T-cell (primary cell): ENCODE measurements around the gene MAP2K7. TPM values are rescaled to one million over a fixed set of nuclear protein-coding genes. Genes with fewer than 3 reads are reported as not detected.
A peak's percentile ranks its signal among the peaks of the same experiment; 100 is the strongest.

Experiments used
- ATAC-seq, 4 experiments: fragments of 200-7000 bp in 3 of 4; fragments of 150-1000 bp in 1 of 4; cut with Tn5 transposase; replicated peaks in 1 of 4; 1 replicate in 3 of 4; 2 replicates in 1 of 4; pipeline ENCODE4 v1.10.0; 2021; ENCODE audit warnings: moderate library complexity in 3 of 4, mild to moderate bottlenecking in 2 of 4, moderate number of reproducible peaks in 1 of 4
- CTCF ChIA-PET, 2 donors: fragments of 300-600 bp; sonication (Branson Sonifier 250); formaldehyde crosslinking; loops; one replicate each; lab custom pipeline; 2022; ENCODE audit warnings: antibody characterized with exemption in 2 of 2; lab: Charles Lee
- POLR2A ChIA-PET, 2 donors: fragments of 300-600 bp; sonication (Branson Sonifier 250); formaldehyde crosslinking; loops; one replicate each; lab custom pipeline; 2022; ENCODE audit warnings: antibody characterized with exemption in 2 of 2; lab: Charles Lee
- DNase-seq, 35 experiments: peaks; one replicate each; pipeline versions ENCODE4 v3.0.0 to v3.0.0-alpha.2; 2013 to 2023
- H3K27ac ChIP-seq: one replicate; pipeline ENCODE4 v1.5.1; 2013; ENCODE audit warnings: low read length
- H3K27me3 ChIP-seq, 2 experiments: replicated peaks in 1 of 2; 1 replicate in 1 of 2; 2 replicates in 1 of 2; pipeline versions ENCODE4 v1.6.1 to v1.7.0; 2013; ENCODE audit warnings: low read length in 1 of 2, mixed read lengths in 1 of 2; ENCODE audit not compliant: control insufficient read depth in 2 of 2, insufficient read depth in 2 of 2; ENCODE audit errors: extremely low read depth in 1 of 2
- H3K36me3 ChIP-seq, 2 donors: 1 replicate in 1 of 2; 2 replicates in 1 of 2; pipeline versions ENCODE4 v1.6.1 to v1.7.0; 2013; ENCODE audit warnings: low read length in 1 of 2; ENCODE audit not compliant: control insufficient read depth in 2 of 2, insufficient read depth in 1 of 2; ENCODE audit errors: extremely low read depth in 1 of 2
- H3K4me1 ChIP-seq, 2 experiments: 1 replicate in 1 of 2; 2 replicates in 1 of 2; pipeline versions ENCODE4 v1.6.1 to v1.7.0; 2013; ENCODE audit warnings: low read length in 2 of 2, mixed read lengths in 1 of 2; ENCODE audit not compliant: insufficient read depth in 2 of 2, control insufficient read depth in 1 of 2; ENCODE audit errors: extremely low read depth in 1 of 2
- H3K4me3 ChIP-seq, 2 donors: 1 replicate in 1 of 2; 2 replicates in 1 of 2; pipeline versions ENCODE4 v1.5.1 to v1.7.0; 2013; ENCODE audit warnings: mild to moderate bottlenecking in 2 of 2, low read length in 1 of 2, moderate library complexity in 1 of 2; ENCODE audit not compliant: control insufficient read depth in 1 of 2; ENCODE audit errors: extremely low read depth in 1 of 2
- H3K9me3 ChIP-seq: 2 replicates; pipeline ENCODE4 v1.7.0; 2013
- H3K27ac Mint-ChIP-seq, 2 donors: one replicate each; pipeline ENCODE4 v1.8.0; 2020 to 2021; ENCODE audit warnings: mild to moderate bottlenecking in 2 of 2, mixed read lengths in 2 of 2
- H3K27me3 Mint-ChIP-seq, 2 donors: one replicate each; pipeline ENCODE4 v1.8.0; 2021 to 2022; ENCODE audit warnings: mixed read lengths in 2 of 2
- H3K36me3 Mint-ChIP-seq: one replicate; pipeline ENCODE4 v1.8.0; 2021; ENCODE audit warnings: mixed read lengths
- H3K4me1 Mint-ChIP-seq, 3 donors: one replicate each; pipeline ENCODE4 v1.8.0; 2020 to 2022; ENCODE audit warnings: mixed read lengths in 3 of 3, mild to moderate bottlenecking in 1 of 3
- H3K4me3 Mint-ChIP-seq, 3 donors: one replicate each; pipeline ENCODE4 v1.8.0; 2020 to 2022; ENCODE audit warnings: mild to moderate bottlenecking in 3 of 3, mixed read lengths in 3 of 3, moderate library complexity in 3 of 3
- H3K9me3 Mint-ChIP-seq, 3 donors: one replicate each; pipeline ENCODE4 v1.8.0; 2020 to 2022; ENCODE audit warnings: mixed read lengths in 3 of 3
- WGBS: methylation state at CpG from one replicate; pipeline ENCODE4 v1.1.5; 2013; ENCODE audit warnings: missing lambda C conversion rate; ENCODE audit not compliant: insufficient coverage; 5-methylcytosine and 5-hydroxymethylcytosine counted together
- total RNA-seq, 35 experiments: library from RNA in 6 of 35; stranded (reverse) in 6 of 35; fragments of 120-200 nt in 1 of 35; gene quantifications; one replicate each; pipeline versions ENCODE4 v1.2.1 to v1.2.4 and lab custom pipeline; 2013 to 2026

Gene MAP2K7
- total RNA-seq, 5 donors from 2014 or later (not counting 1 experiment from before 2014, with no cell fraction given) = 68.1 to 93.1 (median 73.5) TPM

DNA sequence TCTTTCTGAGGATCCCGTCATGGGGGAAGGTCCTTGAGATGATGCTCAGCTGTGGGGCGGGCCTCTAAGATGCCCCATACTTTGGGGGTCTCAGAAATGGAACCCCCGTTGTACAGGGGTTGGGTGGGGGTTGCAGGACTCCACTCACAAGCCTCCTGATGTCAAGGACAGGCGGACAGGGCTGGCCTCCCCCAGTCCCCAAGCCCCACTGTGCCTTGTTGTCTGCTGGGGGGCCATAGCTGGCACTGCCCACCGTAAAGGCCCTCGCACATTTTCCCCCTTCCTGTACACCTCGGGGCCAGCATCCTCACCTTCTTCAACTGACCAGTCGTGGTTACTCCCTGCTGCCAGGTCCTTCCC, 19.1 kb downstream of the MAP2K7 start:
- 93% methylated on average over 3 of the region's 8 CpGs for WGBS
- H3K9me3 ChIP-seq = no peaks in the 10 kb centered on the region
- Mint-ChIP-seq H3K36me3 (no peaks in the 10 kb centered on the region), H3K9me3 (no peaks in the 10 kb centered on the region), H3K27ac (no peak overlapping the region), H3K4me1 (peaks cover 29 to 45% (median 30%) of the 10 kb centered on the region in 3 donors), H3K27me3 (peaks cover 4 to 13% of the 10 kb centered on the region in 2 donors), H3K4me3 (peak overlapping the region in 2 of 3 donors; percentile 34 to 55)
- peaks cover 12 to 55% of the 10 kb centered on the region in 2 experiments for H3K4me1 ChIP-seq
- CTCF ChIA-PET = interaction anchor here in 1 of 2 donors (3.6 kb wide), 1 partner anchor 54 kb away, joined by 32 read pairs; no protein-coding TSS in a partner anchor
- POLR2A ChIA-PET = no interaction called here
- no peak for DNase-seq
- no peak overlapping the region for H3K27ac ChIP-seq
- ATAC-seq = no peak
- no peak overlapping the region for H3K4me3 ChIP-seq
- peaks cover 3 to 21% of the 10 kb centered on the region in 2 experiments for H3K27me3 ChIP-seq
- H3K36me3 ChIP-seq = peaks cover 6 to 13% of the 10 kb centered on the region in 2 donors

DNA sequence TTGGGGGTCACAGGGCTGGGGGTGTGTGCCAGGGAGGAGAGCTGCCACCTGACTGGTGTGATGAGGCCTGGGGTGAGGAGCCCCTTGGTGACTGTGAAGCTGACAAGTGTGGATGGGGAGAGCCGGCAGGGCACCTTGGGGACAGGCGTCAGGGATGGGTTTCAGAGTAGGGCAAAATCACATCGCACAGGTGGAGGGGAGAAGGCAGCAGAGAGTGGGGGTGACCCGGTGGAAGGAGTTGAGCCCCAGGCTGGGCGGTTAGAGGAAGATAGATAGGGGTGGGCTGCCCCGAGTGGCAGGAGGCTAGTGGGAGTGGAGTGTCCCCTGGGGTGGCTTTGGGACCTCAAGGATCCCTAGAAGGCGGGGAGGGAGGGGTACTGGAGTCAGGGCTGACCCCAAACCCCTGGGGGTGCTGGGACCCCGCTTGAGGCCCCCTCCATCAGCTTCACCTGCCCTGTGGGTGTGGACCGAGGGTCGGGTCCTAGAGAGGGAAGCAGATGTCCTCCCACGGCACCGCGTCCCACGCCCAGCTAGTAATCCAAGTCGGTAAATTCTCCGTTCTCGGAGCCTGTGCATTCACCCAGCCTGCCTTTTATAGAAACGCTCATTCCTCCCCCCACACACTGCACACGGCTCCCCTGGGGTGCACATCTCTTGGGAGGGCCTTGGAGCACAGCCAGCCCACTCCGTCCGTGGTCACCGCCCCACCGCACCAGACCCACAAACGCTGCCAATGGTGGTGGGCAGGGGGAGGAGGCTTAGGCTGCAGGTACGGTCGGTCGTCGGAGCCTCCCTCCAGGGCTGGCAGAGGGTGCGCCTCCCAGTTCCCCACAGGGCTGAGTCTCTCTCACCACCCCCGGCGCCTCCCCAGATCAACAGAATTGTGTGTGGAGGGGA, 19.9 kb downstream of the MAP2K7 start:
- Mint-ChIP-seq H3K4me1 (peaks cover 23 to 39% (median 25%) of the 10 kb centered on the region in 3 donors), H3K4me3 (peak overlapping the region in 1 of 3 donors; percentile 74), H3K9me3 (no peaks in the 10 kb centered on the region), H3K36me3 (no peaks in the 10 kb centered on the region), H3K27ac (no peak overlapping the region), H3K27me3 (peaks cover 4 to 6% of the 10 kb centered on the region in 2 donors)
- ATAC-seq (no peak), DNase-seq (no peak)
- WGBS = 93% methylated on average over 15 of the region's 31 CpGs
- ChIA-PET CTCF (interaction anchor here in 1 of 2 donors (0.6 to 0.7 kb wide), 3 partner anchors 16 to 727 kb away, joined by 3 to 8 read pairs (median 7); no protein-coding TSS in a partner anchor), POLR2A (no interaction called here)
- H3K4me3 ChIP-seq = no peak overlapping the region
- no peaks in the 10 kb centered on the region for H3K9me3 ChIP-seq
- no peak overlapping the region for H3K27ac ChIP-seq
- H3K36me3 ChIP-seq = peaks cover 6 to 13% of the 10 kb centered on the region in 2 donors
- H3K4me1 ChIP-seq = peaks cover 10 to 48% of the 10 kb centered on the region in 2 experiments
- H3K27me3 ChIP-seq = peaks cover 0 to 13% of the 10 kb centered on the region in 2 experiments

DNA sequence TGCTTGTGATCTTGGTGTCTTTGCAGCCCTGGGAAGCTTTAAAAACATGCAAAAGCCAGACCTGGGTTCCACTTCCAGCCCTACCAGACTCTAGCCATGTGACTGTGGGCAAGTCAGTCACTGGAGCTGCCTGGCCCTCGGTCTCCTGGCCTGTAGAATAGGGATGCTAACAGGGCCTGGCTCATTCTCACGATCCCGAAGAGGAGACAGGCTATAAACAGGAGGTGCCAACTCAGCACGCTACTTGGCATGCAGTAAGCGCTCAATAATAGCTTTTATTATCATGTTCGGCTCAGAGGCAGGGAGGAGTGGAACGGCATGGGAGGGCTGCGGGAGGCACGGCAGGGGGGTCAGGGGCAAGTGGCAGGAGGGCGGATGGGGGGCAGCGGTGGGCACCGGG, 20.6 kb downstream of the MAP2K7 start:
- Mint-ChIP-seq H3K36me3 (no peaks in the 10 kb centered on the region), H3K27me3 (peaks cover 4 to 6% of the 10 kb centered on the region in 2 donors), H3K9me3 (no peaks in the 10 kb centered on the region), H3K27ac (no peak overlapping the region), H3K4me3 (peak overlapping the region; percentile 34 to 74 (median 36)), H3K4me1 (peaks cover 23 to 43% (median 27%) of the 10 kb centered on the region in 3 donors)
- DNase-seq (no peak), ATAC-seq (no peak)
- POLR2A ChIA-PET = interaction anchor here in 1 of 2 donors (0.6 kb wide), 1 partner anchor 17 kb away, joined by 12 read pairs; no protein-coding TSS in a partner anchor
- Histone ChIP-seq H3K9me3 (no peaks in the 10 kb centered on the region), H3K27ac (no peak overlapping the region), H3K4me3 (no peak overlapping the region), H3K36me3 (peaks cover 6 to 13% of the 10 kb centered on the region in 2 donors), H3K4me1 (peaks cover 10 to 43% of the 10 kb centered on the region in 2 experiments), H3K27me3 (peaks cover 0 to 6% of the 10 kb centered on the region in 2 experiments)
- 89% methylated on average over 12 of the region's 12 CpGs for WGBS
- CTCF ChIA-PET = interaction anchor here in 1 of 2 donors (0.6 to 0.7 kb wide), 3 partner anchors 15 to 727 kb away, joined by 3 to 8 read pairs (median 7); no protein-coding TSS in a partner anchor

DNA sequence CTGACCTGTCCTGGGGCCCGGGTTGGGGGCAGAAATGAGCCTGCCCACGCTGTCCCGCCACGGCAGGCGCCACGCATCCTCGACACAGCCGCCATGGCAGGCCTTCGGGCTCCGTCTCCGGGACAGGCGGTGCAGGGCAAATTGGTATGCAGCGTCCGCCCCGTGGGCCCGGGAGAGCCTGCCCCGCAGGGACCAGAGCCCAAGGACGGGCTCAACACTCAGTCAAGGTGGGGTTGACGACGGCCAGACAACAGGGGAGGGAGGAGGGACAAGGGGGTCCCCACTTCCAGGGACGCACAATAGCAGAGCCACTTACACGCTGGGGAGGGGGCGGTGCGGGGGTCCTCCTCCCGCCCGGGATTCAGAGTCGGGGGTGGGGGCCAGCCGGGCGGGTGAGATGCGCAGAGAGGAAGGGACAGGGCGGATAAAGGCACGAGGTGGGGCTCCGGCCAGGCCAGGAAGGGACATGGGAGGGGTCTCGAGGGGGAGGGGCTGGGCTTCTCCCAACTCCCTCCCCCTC, 21.0 kb downstream of the MAP2K7 start:
- ChIA-PET POLR2A (interaction anchor here in 1 of 2 donors (0.6 kb wide), 1 partner anchor 16 kb away, joined by 12 read pairs; no protein-coding TSS in a partner anchor), CTCF (interaction anchor here in 1 of 2 donors (0.6 to 0.7 kb wide), 2 partner anchors 15 to 103 kb away, joined by 3 to 7 read pairs; no protein-coding TSS in a partner anchor)
- no peak overlapping the region for H3K27ac Mint-ChIP-seq
- H3K27me3 Mint-ChIP-seq = peaks cover 2 to 4% of the 10 kb centered on the region in 2 donors
- DNase-seq = no peak
- no peaks in the 10 kb centered on the region for H3K9me3 Mint-ChIP-seq
- no peaks in the 10 kb centered on the region for H3K9me3 ChIP-seq
- H3K4me3 Mint-ChIP-seq = peak overlapping the region in 1 of 3 donors; percentile 74
- WGBS = 81% methylated on average over 18 of the region's 34 CpGs
- H3K4me1 ChIP-seq = peaks cover 11 to 43% of the 10 kb centered on the region in 2 experiments
- ATAC-seq = no peak
- H3K4me1 Mint-ChIP-seq = peaks cover 20 to 41% (median 26%) of the 10 kb centered on the region in 3 donors
- H3K4me3 ChIP-seq = no peak overlapping the region
- H3K27ac ChIP-seq = no peak overlapping the region
- H3K27me3 ChIP-seq = peaks cover 0 to 2% of the 10 kb centered on the region in 2 experiments
- no peaks in the 10 kb centered on the region for H3K36me3 Mint-ChIP-seq
- H3K36me3 ChIP-seq = peaks cover 6 to 13% of the 10 kb centered on the region in 2 donors

DNA sequence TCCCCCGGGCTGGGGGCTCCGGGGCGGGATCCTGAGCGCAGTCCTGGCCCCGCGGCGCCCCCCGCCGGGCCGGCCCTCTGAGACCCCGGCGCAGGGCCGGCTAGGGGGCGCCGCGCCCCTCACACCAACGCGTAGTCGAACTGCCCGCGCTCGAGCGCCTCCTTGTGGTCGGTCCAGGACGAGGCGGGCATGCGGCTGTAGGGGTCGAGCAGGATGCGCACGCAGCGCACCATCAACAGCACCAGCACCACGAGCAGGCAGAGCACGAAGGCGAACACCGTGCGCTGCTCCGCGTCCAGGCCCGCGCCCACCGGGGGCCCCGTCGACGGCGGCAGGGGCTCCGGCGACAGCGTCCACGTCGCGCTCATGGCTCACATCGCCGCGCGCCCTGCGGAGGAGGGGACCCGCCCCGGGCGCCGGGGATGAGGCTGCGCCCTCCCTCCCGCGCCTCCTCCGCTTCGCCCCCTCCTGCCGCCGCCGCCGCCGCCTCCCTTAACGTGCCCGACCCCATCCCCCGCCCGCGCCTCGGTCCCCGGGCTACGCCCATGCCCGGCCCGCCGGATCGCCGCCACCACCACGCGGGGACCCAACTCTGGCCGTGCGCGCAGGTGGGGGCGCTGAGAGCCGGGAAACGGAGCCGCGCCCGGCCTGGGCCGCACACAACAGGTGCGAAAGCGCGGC, 21.6 kb downstream of the MAP2K7 start:
- Histone ChIP-seq H3K9me3 (no peaks in the 10 kb centered on the region), H3K36me3 (peaks cover 6 to 13% of the 10 kb centered on the region in 2 donors), H3K27me3 (no peaks in the 10 kb centered on the region), H3K27ac (no peak overlapping the region), H3K4me1 (peaks cover 9 to 40% of the 10 kb centered on the region in 2 experiments), H3K4me3 (peak overlapping the region in 1 of 2 donors; percentile 51)
- Mint-ChIP-seq H3K4me3 (peak overlapping the region; percentile 74 to 85 (median 78)), H3K27ac (peak overlapping the region in 1 of 2 donors; percentile 66), H3K4me1 (peaks cover 14 to 39% (median 22%) of the 10 kb centered on the region in 3 donors), H3K9me3 (no peaks in the 10 kb centered on the region), H3K27me3 (no peaks in the 10 kb centered on the region), H3K36me3 (no peaks in the 10 kb centered on the region)
- under 1% methylated on average over 93 of the region's 98 CpGs for WGBS
- ATAC-seq (peak in 3 of 4 experiments; percentile 15 to 26 (median 20)), DNase-seq (peak; percentile 49 to 88 (median 72))
- ChIA-PET CTCF (no interaction called here), POLR2A (no interaction called here)
